Endothelial cell of umbilical vein (primary cell): ENCODE results near the gene DGKI. TPM values are rescaled to one million over a fixed set of nuclear protein-coding genes. Genes with fewer than 3 reads are reported as not detected.

Experiments
- BruUV-seq: library from RNA; stranded (reverse); fragments of 400-500 nt; replicated peaks from 2 replicates; lab custom pipeline; 2021; lab: Mats Ljungman, UMichigan
- CTCF ChIA-PET: fragments of 300-600, 350-600 bp; sonication (Branson Sonifier 250); formaldehyde crosslinking; loops from one replicate; lab custom pipeline; 2021; ENCODE audit warnings: antibody characterized with exemption, inconsistent platforms; lab: Charles Lee
- POLR2A ChIA-PET: fragments of 300-600, 350-600 bp; sonication (Branson Sonifier 250); formaldehyde crosslinking; loops from one replicate; lab custom pipeline; 2021; ENCODE audit warnings: antibody characterized with exemption, inconsistent platforms; lab: Charles Lee
- DNase-seq: peaks from one replicate; pipeline ENCODE4 v3.0.0-alpha.2; 2011; ENCODE audit warnings: low read depth, low spot score
- FAIRE-seq: peaks from 2 replicates; lab custom pipeline; 2011; peaks lifted over from hg19 to GRCh38; lab: Jason Lieb, UNC
- H2AFZ ChIP-seq: 2 replicates; pipeline ENCODE4 v1.6.0; 2012; ENCODE audit warnings: low read depth, low read length, control low read depth, inconsistent platforms
- H3K27ac ChIP-seq: 2 replicates; pipeline ENCODE4 v1.5.1; 2011; ENCODE audit warnings: low read depth, mild to moderate bottlenecking, control low read depth, low read length, moderate library complexity; ENCODE audit not compliant: insufficient read depth
- H3K27me3 ChIP-seq, 2 experiments: 2 replicates each; pipeline versions ENCODE4 v1.6.0 to v1.6.1; 2011; ENCODE audit warnings: low read length in 2 of 2, mixed read lengths in 1 of 2; ENCODE audit not compliant: control insufficient read depth in 2 of 2, insufficient read depth in 2 of 2
- H3K36me3 ChIP-seq, 2 experiments: 2 replicates in 1 of 2; 3 replicates in 1 of 2; pipeline ENCODE4 v1.5.1; 2011; ENCODE audit warnings: low read length in 2 of 2, mild to moderate bottlenecking in 1 of 2, moderate library complexity in 1 of 2; ENCODE audit not compliant: control insufficient read depth in 2 of 2, insufficient read depth in 2 of 2; ENCODE audit errors: extremely low read depth in 1 of 2
- H3K4me1 ChIP-seq: 3 replicates; pipeline ENCODE4 v1.5.1; 2011; ENCODE audit warnings: mild to moderate bottlenecking, low read length; ENCODE audit not compliant: control insufficient read depth, insufficient read depth; ENCODE audit errors: extremely low read depth
- H3K4me2 ChIP-seq: 2 replicates; pipeline ENCODE4 v1.6.1; 2011; ENCODE audit warnings: low read length, control low read depth, mixed read lengths; ENCODE audit not compliant: insufficient read depth
- H3K4me3 ChIP-seq, 3 experiments: fragments of 200-600 bp in 1 of 3; sonication (generic), shearing (Covaris generic) in 1 of 3; replicated peaks in 1 of 3; 2 replicates each; pipeline ENCODE4 v1.5.1; 2011 to 2016; ENCODE audit warnings: control low read depth in 3 of 3, low read length in 3 of 3, mild to moderate bottlenecking in 2 of 3, inconsistent platforms in 1 of 3, low read depth in 1 of 3, moderate library complexity in 1 of 3; ENCODE audit not compliant: insufficient read depth in 1 of 3
- H3K79me2 ChIP-seq: 2 replicates; pipeline ENCODE4 v1.6.0; 2012; ENCODE audit warnings: low read length, inconsistent platforms; ENCODE audit not compliant: control insufficient read depth, insufficient read depth
- H3K9ac ChIP-seq: replicated peaks from 2 replicates; pipeline ENCODE3; 2011; ENCODE audit warnings: low read length, control low read depth; ENCODE audit not compliant: insufficient read depth; ENCODE audit errors: extremely low read depth
- H3K9me1 ChIP-seq: replicated peaks from 3 replicates; pipeline ENCODE4 v1.6.0; 2011; ENCODE audit warnings: mild to moderate bottlenecking, low read length; ENCODE audit not compliant: control insufficient read depth, insufficient read depth; ENCODE audit errors: extremely low read depth
- H3K9me3 ChIP-seq: replicated peaks from 2 replicates; pipeline ENCODE4 v1.5.1; 2012; ENCODE audit warnings: low read length, inconsistent platforms; ENCODE audit not compliant: control insufficient read depth, insufficient read depth
- H4K20me1 ChIP-seq: replicated peaks from 2 replicates; pipeline ENCODE3; 2011; ENCODE audit warnings: mild to moderate bottlenecking, low read length; ENCODE audit not compliant: control insufficient read depth, insufficient read depth; ENCODE audit errors: extremely low read depth
- EZH2 ChIP-seq: IDR thresholded peaks from 2 replicates; pipeline ENCODE4 v1.6.1; 2012; ENCODE audit warnings: borderline replicate concordance, low read depth, mild to moderate bottlenecking, moderate library complexity, low read length, inconsistent platforms; ENCODE audit not compliant: severe bottlenecking
- FOS ChIP-seq: IDR thresholded peaks from 2 replicates; pipeline ENCODE4 v1.6.1; 2011; ENCODE audit warnings: mild to moderate bottlenecking, low read length, moderate library complexity, borderline replicate concordance; ENCODE audit not compliant: insufficient read depth
- GATA2 ChIP-seq: IDR thresholded peaks from 2 replicates; pipeline ENCODE4 v1.7.0; 2011; ENCODE audit warnings: low read depth, mild to moderate bottlenecking, moderate library complexity, mixed read lengths, low read length; ENCODE audit not compliant: insufficient read length, insufficient read depth
- JUN ChIP-seq: IDR thresholded peaks from 2 replicates; pipeline ENCODE4 v1.6.1; 2011; ENCODE audit warnings: borderline replicate concordance, low read depth; ENCODE audit not compliant: insufficient read length, insufficient read depth
- MYC ChIP-seq: IDR thresholded peaks from one replicate; pipeline ENCODE4 v1.6.1; 2011; ENCODE audit warnings: mild to moderate bottlenecking, low read depth, low read length
- POLR2A ChIP-seq: IDR thresholded peaks from 2 replicates; pipeline ENCODE4 v1.6.1; 2012; ENCODE audit warnings: low read depth, mild to moderate bottlenecking, control low read depth, low read length
- POLR2AphosphoS5 ChIP-seq: IDR thresholded peaks from 2 replicates; pipeline ENCODE4 v1.6.1; 2012; ENCODE audit warnings: low read depth, mild to moderate bottlenecking, control low read depth, low read length, moderate library complexity; ENCODE audit not compliant: insufficient read depth
- dilution Hi-C: fragments of 300-500 bp; cut with MboI; formaldehyde crosslinking; loops from one replicate; pipeline ENCODE4 v1.15.0; 2019; ENCODE audit warnings: low sequenced_read_pairs; ENCODE audit not compliant: extremely low pct_ligation_motif_present
- intact Hi-C: fragments of 100-400 bp; cut with micrococcal nuclease; formaldehyde crosslinking; loops from one replicate; pipeline ENCODE4 v1.10.0; 2022
- polyA plus RNA-seq, 4 experiments: library from polyadenylated mRNA; depleted of rRNA in 3 of 4; stranded (reverse) in 3 of 4; unstranded in 1 of 4; fragments of >200 nt; gene quantifications; 2 replicates each; pipeline versions ENCODE4 v1.2.1 to v1.2.3, GENCODE V29; 2011 to 2012; ENCODE audit warnings: missing spikeins in 1 of 4
- total RNA-seq: library from RNA; stranded (reverse); gene quantifications from 2 replicates; pipeline ENCODE4 v1.2.3, GENCODE V29; 2021
- TF ChIP-seq, protein P1 (sequence below): IDR thresholded peaks from 2 replicates; pipeline ENCODE4 v1.6.1; 2011; ENCODE audit not compliant: insufficient read depth, insufficient read length
- TF ChIP-seq, protein P2 (sequence below), 2 donors: IDR thresholded peaks; 1 replicate in 1 of 2; 2 replicates in 1 of 2; pipeline ENCODE4 v1.5.1; 2011; ENCODE audit warnings: low read length in 2 of 2, mild to moderate bottlenecking in 2 of 2, moderate library complexity in 2 of 2, control low read depth in 1 of 2, inconsistent platforms in 1 of 2, low read depth in 1 of 2; ENCODE audit not compliant: insufficient read depth in 1 of 2; ENCODE audit errors: extremely low read depth in 1 of 2

The DGKI gene
- total and polyA plus RNA-seq, 2 donors (not counting 3 experiments of a cell fraction or from before 2014, with no cell fraction given) = 0.11 to 0.51 TPM

DNA sequence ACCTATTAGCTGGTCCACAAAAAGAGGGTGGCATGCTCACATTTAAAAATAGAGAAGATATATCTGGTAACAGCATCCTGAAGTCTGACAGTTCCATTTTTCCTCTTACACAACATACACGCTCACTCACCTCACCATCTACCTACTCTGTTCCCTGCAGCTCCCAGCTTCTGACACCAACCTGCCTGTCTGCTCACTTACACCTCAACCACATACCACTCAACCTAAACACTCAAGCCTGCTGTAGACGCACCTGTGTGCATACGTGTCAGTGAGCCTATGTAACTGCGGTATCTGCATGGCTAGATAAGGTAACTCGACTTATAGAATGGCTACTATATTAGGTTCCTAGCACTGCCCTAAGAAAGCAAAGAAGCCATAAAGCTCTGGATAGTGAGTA is 174.9 kb downstream of the DGKI start:
- Histone ChIP-seq H3K9me3 (no peaks in the 10 kb centered on the region), H3K4me3 (no peak overlapping the region), H2AFZ (no peak overlapping the region), H3K4me2 (no peak overlapping the region), H3K27me3 (peaks cover 0 to 2% of the 10 kb centered on the region in 2 experiments), H3K79me2 (no peaks in the 10 kb centered on the region), H3K36me3 (no peaks in the 10 kb centered on the region), H3K27ac (no peak overlapping the region), H3K4me1 (no peaks in the 10 kb centered on the region), H4K20me1 (no peaks in the 10 kb centered on the region), H3K9ac (no peak overlapping the region), H3K9me1 (no peaks in the 10 kb centered on the region)
- dilution Hi-C loops (no loop called here), intact Hi-C loops (no loop called here)
- no peak for FAIRE-seq
- POLR2A ChIA-PET = no interaction called here
- no peak for DNase-seq
- CTCF ChIA-PET = interaction anchor here (2.9 kb wide), 1 partner anchor 16 kb away, joined by 10 read pairs; no protein-coding TSS in a partner anchor
- no TSS peak for BruUV-seq
- TF ChIP-seq GATA2 = no peak
- no peak for TF ChIP-seq JUN
- TF ChIP-seq MYC = no peak
- TF ChIP-seq POLR2AphosphoS5 = no peak
- TF ChIP-seq EZH2 = no peak
- TF ChIP-seq, protein P1, sequence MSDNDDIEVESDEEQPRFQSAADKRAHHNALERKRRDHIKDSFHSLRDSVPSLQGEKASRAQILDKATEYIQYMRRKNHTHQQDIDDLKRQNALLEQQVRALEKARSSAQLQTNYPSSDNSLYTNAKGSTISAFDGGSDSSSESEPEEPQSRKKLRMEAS = no peak
- TF ChIP-seq POLR2A = no peak
- no peak for TF ChIP-seq FOS
- TF ChIP-seq, protein P2, sequence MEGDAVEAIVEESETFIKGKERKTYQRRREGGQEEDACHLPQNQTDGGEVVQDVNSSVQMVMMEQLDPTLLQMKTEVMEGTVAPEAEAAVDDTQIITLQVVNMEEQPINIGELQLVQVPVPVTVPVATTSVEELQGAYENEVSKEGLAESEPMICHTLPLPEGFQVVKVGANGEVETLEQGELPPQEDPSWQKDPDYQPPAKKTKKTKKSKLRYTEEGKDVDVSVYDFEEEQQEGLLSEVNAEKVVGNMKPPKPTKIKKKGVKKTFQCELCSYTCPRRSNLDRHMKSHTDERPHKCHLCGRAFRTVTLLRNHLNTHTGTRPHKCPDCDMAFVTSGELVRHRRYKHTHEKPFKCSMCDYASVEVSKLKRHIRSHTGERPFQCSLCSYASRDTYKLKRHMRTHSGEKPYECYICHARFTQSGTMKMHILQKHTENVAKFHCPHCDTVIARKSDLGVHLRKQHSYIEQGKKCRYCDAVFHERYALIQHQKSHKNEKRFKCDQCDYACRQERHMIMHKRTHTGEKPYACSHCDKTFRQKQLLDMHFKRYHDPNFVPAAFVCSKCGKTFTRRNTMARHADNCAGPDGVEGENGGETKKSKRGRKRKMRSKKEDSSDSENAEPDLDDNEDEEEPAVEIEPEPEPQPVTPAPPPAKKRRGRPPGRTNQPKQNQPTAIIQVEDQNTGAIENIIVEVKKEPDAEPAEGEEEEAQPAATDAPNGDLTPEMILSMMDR (IDR thresholded peaks at IDR 0.05; ENCODE audit: extremely low read depth in 1 of 2, insufficient read depth in 1 of 2, low read depth in 1 of 2, low read length in 2 of 2) = no peak
